ENCODE measurements around the gene SPOCK1.

- no peak for TF ChIP-seq CTCF (conservative IDR thresholded peaks at IDR 0.05; ENCODE audit: low read depth, low read length)
- TF ChIP-seq EZH2 (IDR thresholded peaks at IDR 0.05; ENCODE audit: borderline replicate concordance, low read depth, low read length, poor library complexity, severe bottlenecking) = no peak
These were observed 270.3 kb downstream of the SPOCK1 start for GRCh38 chr5:137228816-137229215.

All from A673 (cell line).